HG02885 (cell line): ENCODE data around the gene BRD4.

Source experiments
- ATAC-seq: cut with Tn5 transposase; IDR thresholded peaks from one replicate; pipeline ENCODE4 v1.9.1; 2021; ENCODE audit warnings: mild to moderate bottlenecking; ENCODE audit not compliant: unreplicated experiment, poor library complexity

The BRD4 gene

DNA sequence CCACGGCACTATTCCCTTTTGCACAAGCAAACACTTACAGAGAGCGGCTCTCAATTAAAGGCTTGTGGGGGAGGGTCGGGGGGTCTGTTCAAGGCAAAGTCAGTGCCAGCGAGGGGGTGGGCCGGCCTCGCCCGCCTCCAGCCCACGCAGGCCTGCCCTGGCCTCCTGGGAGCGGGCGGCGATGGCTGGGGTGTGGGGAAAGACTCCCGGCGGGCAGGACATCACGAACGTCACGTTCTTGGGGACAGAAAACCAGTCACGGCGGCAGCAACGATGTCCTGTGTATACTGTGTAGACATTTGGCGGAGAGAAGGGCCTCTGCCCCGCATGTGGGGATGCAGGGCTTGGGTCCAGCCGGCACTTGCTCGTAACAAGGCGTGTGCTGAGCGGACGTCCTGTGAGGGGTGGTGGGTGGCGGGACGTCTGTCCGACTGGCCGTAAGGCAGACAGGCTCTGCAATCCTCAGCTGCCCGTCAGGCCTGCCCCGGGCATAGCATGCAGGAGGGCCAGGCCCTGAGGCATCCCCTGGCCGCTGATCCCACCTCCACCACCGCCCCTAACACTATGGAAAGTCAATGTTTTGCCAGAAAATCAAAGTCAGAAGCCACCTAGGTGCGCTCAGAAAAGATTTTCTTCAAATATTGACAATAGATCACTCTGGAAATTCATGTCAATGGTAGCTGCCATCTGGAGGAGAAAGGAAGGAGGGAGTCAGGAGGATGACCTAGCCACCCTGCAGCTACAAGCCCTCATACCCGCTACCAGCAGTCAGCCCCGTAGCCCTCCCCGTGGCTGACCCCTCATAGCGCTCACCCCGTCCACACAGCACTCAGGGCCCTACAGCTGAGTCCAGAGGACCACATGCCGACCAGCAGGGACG, 94.3 kb downstream of the BRD4 start:
- ATAC-seq, result no peak

DNA sequence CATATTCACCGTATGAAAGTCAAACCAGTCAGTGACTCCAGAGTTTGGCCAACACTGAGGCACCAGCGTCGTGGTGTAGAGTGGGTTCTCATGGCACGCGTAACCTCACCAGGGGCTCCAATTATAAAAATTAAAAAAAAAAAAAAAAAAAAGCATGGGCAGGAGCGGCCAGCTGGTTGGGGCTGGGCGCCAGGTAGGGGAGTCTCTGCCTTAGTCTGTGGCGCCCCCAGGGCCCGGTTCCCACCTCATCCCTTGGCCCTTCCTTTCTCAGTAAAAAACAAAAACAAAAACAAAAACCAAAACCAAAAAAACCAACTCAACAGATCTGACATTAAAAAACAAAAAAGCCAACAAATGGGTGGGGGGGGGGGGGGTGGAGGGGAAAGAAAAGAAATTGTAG, 95.5 kb downstream of the BRD4 start:
- no peak for ATAC-seq

DNA sequence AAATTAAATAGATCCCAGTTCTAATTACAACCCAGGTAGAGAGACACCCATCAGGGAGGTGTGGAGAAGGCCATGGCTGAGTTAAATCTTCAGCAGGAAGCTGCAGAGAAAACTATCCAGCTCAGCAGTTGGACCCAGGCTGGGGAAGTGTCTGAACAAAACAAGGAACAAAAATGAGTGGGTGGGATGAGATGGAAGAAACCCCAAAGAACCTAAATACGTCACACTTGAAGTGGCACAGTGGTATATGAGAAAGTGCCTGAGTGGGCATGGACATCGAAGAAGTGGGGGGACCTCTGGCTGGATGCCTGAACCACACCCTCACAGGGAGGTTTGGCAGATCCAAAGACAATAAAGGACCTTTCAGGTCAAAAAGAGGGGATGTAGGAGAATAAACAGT, 96.6 kb downstream of the BRD4 start:
- no peak for ATAC-seq

DNA sequence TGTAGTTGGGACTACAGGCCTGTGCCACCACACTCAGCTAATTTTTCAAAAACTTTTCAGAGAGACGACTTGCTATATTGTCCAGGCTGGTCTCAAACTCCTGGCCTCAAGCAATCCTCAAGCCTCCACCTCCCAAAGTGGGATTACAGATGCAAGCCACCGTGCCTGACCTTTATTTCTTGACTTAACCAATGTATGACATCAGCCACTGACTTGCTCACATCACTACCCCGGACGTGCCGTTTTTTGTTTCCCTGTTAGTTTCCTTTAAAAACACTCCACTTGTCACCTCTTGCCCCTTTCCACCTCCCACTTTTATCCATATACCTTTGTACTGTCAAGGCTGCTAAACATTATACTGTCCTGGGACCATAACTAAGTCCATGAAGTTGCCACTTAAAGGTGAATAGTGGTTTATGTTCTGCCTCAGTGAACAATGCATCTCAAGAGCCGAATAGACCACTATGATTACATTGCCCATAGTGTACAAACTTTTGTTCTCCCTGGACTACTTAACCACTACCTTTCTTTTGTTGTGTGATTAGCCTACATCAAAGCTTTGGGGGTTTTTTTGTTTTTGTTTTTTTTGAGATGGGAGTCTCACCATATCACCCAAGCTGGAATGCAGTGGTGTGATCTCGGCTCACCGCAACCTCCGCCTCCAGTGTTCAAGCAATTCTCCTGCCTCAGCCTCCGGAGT, 97.8 kb downstream of the BRD4 start:
- ATAC-seq, result no peak

DNA sequence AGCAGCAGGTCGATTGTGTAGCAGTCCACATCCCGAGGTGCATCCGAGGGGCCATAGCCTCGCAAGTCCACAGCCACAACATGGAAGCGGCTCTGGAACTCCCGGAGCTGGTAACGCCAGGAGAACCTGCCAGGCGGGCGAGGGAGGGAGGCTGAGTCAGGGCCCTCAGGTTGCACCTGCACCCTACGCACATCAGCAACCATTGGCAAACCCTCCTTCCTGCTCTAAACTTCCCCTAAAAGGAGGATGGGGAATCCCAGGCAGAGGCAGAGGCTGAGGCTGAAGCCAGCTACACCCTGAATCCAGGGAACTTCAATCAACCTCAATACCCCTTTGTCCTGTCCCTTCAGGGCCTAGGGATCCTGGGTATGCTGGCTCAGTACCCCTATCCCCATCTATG, 101.1 kb downstream of the BRD4 start:
- ATAC-seq, result no peak

DNA sequence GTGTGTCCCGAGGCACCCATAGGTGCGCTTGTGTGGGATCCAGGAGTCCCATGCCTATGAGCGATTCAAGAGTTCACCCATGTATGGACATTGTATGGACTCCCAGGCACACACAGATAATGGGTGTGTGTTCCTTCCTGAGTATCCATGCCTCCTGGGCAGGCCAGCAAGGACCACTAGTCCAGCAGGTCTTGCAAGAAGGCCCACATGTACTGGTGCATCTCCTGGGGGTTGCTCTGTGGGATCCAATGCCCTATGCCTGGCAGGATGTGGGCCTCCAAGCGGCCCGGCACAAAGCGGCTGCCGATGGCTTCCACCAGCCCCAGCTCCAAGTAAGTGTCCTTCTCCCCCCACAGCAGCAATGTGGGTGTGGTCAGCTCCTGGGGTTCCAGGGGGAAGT, 105.1 kb downstream of the BRD4 start:
- ATAC-seq, result no peak

DNA sequence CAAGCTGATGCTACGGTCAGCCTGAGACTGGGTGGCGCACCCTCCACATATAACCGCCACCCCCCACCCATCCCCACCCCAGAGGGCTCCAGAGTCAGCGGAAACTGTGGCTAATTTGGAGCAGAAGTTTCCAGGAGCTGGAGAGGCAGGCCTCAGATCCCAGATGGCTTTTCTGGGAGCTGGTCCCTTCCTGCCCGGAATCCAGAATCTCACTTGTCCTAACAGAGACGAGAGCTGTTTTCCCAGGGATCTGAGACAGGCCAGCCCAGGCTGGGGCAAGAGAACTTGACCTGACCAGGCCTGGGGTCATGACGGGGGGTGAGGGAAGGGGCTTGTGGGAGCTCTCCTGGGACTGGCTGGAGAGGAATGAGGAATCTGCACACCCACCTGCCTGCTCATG, 106.6 kb downstream of the BRD4 start:
- ATAC-seq, result no peak

DNA sequence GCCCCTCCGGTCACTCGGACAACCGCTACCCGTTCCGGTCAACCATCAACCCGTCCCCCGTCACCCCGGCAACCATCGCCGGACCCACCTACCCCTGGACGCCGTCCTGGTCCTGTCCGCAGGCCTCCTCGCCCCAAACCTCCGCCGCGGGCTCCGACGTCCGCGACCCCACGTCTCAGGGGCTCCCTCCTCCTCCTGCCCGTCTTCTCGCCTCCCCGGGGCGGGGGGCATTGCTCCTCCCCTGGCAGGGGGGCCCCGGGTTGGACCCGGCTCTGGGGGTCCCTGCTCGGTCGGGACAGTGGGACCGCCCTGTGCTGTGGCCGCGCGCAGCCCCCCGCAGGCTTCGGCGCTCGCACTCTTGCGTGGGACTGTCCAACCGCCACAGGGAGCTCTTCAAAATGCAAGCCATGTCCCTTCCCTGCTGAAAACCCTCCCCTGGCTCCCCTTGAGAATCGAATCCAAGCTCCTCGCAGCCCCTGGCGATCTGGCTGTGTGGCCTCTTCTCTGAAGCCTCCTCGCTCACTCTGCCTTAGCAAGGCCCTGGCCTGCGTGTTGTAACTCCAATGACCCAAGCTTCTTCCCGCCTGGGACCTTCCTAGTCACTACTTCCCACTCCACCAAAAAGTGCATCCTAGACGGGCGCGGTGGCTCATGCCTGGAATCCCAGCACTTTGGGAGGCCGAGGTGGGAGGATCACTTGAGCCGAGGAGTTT, 108.5 kb downstream of the BRD4 start:
- ATAC-seq, result no peak

DNA sequence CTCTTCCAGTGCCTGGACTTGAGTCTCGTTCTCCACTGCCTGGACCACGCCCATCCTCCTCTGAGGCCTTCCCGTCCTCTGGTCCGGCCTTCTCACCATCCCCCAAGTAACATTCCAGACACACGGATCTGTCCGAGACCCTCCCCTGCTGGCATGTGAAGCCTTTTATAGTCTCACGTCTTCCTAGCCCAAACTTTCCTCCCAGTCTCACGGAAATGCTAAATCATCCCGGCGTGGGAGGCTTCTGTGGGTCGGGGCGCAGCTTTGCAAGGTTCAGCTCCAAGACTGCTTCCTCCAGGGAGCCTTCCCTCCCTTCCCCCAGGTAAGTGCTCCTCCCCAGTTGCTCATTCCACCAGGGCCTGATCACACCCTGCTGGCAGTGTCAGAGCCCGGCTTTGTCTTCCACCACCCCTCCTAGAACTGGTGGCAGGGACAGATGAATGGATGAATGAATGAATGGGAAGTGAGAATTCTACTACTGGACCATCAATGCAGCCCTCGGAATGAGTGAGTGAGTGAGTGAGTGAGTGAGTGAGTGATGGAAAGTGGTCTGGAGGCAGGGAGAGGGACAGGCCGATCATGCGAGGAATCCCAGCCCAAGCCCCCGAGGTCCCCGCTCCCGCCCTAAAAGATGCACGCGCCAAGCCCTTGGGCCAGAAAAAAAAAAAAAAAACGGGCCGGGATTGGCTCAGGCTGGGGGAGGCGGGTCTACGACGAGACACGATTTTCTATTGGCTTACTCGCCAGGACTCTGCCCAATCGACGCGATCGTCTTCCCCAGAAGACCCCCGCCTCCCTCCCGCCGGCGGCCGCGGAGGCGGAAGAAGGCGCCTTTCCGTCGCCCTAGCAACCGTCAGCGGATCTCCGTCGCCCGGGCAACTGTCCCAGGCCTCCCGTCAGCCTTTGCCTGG, 109.3 kb downstream of the BRD4 start:
- peak; percentile 73 for ATAC-seq

DNA sequence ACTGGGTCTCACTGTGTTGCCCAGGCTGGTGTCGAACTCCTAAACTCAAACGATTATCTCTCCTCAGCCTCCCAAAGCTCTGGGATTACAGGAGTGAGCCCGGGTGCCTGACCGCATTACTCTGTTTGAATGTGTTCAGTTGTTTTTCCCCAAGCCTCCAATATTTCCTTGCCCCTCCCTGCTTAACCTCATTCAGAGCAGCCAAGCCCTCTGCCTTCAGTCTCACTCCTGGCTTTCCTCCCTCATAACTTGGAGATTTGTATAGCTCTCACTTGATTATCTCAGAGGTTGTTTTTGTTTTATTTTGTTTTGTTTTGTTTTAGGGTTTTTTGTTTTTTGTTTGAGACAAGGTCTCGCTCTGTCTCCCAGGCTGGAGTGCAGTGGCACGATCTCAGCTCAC, 111.5 kb downstream of the BRD4 start:
- ATAC-seq, result no peak

DNA sequence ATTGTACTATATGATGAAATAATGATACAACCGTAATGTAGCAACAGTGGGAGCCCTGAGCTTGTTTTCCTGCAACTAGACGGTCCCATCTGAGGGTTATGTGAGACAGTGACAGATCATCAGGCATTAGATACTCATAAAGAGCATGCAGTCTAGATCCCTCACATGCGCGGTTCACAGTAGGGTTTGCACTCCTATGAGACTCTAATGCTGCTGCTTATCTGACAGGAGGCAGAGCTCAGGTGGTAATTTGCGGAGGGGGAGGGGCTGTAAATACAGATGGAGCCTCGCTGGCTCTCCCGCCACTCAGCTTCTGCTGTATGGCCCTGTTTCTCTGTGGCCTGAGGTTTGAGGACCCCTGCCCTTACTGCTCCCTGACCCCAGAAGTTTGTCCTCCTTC, 113.8 kb downstream of the BRD4 start:
- no peak for ATAC-seq

DNA sequence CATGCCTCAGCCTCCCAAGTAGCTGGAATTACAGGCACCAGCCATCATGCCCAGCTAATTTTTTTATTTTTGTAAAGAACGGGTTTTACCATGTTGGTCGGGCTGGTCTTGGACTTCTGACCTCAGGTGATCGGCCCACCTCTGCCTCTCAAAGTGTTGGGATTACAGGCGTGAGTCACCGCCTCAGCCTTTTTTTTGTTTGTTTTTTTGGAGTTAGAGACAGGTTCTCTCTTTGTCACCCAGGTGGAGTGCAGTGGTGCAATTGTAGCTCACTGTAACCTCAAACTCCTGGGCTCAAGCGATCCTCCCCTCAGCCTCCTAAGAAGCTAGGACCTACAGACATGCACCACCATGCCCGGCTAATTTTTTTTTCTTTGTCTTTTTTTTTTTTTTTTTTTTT, 116.0 kb downstream of the BRD4 start:
- no peak for ATAC-seq

DNA sequence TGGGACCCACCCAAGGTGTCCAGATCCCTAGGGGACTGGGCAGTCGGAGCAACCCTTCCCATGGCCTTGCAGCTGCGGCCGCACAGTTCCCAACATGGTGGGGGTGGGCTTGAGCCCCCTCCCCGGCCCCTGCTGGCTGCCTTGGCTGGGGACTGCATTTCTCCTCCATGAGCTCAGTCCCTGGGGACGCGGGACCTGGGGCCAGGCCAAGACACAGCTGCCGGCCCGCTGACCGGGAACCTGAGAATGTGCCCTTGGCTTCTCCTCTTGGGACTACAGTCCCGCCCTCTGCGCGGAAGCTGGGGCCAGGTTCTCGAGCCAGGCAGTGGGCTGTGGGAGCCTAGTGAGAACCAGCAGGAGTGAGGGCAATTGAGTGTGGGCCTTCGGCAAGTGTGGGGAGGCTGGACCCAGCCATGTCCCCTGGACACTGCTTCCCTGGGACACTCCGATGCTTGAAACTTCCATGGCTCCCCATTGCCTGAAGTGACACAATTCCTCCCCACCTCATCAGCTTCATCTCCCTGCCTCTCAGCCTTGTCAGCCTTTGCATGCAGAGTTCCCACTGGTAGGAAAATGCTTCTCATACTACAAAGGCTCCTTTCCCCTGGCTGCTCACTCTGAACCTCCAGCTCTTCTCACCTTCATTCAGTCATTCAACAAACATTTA, 118.5 kb downstream of the BRD4 start:
- ATAC-seq, result no peak

DNA sequence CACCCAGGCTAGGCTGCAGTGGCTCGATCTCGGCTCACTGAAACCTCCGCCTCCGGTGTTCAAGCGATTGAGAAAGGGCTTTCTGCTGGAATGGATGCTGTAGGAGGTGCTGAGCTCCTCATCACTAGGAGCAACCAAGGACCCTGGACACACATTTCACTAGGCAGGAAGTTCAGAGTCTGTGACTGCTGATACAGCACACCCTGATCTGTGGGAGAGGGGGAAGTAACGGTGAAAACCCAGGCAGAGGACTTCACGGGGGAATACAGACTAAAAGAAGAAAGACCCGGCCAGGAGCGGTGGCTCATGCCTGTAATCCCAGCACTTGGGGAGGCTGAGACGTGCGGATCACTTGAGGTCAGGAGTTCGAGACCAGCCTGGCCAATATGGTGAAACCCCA, 119.6 kb downstream of the BRD4 start:
- no peak for ATAC-seq

DNA sequence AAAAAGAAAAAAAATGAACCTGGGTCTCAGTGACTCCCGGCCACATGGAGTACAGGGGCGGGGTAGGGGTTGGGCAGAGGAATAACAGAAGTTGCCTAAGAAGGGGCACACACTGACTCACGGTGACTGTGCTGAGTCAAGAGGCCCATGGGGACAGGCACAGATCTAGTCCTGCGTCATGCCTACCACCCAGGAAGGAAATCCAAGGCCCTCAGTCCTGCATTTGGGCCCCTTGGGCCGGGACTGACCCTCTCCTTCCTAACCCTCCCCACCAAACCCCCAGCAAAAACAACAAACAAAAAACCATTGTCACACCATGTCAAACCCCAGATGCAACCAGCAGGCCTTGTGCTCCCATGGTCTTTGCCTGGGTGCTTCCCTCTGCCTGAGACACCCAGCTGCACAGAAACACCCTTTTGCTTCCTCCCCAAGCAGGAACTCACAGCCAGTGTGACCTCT, 122.0 kb downstream of the BRD4 start:
- no peak for ATAC-seq

DNA sequence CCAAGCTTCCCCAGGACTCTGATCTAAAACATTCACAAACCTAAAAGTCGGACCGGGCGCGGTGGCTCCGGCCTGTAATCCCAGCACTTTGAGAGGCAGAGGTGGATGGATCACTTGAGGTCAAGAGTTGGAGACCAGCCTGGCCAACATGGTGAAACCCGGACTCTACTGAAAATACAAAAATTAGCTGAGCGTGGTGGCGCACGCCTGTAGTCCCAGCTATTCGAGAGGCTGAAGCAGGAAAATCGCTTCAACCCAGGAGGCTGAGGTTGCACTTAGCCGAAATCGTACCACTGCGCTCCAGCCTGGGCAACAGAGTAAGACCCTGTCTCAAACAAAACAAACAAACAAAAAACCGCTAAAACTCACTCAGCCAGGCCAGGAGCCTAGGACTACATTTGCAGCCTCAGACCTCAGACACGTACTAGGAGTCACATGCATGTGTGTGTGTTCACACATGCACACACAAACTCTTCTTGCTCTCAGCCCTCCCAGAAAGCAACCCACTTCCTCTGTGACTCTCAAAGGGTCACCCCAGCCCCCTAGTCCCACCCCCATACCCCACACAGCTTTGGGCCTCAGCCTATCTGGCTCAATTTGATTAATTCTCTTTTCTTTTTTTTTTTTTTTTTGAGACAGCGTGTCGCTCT, 130.8 kb downstream of the BRD4 start:
- ATAC-seq, result no peak

DNA sequence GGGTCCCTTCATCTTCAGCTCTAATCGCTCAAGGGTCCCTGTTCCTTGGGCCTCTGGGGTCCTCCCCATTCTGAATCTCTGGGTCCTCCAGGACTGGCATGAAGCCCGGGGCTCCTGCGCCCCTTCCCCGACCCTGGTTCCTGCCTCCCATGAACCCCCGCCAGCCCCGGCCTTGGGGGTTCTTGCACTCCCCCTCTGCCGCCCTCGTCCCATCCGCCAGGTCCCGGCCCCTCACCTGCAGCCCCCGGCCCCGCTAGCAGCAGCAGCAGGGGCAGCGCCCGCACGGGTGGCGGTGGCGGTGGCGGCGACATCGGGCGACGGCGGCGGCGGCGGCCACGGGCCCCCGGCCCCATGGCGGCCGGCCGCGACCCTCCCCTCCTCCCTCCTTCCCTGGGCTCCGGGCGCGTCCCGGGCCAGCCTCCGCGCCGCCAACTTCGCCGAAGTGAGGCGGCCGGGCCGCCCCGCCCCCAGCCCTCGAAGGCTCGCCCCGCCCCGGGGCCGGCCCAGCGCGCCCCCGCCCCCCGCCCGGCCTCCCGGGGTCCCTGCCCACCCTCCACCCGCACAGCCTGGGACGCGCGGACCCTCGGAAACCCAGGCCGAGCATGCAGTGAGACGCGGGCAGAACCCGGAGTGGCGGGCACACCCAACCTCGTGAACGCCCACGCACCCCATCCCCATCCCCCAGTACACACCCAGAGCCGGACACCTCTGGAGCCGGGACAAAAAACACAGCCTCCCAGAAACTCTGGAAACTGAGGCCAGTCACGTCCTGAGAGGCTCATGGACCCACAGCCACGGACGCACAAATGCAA, 131.6 kb downstream of the BRD4 start, which contains the start of gene NOTCH3:
Gene NOTCH3 (minus strand): TSS at position 443 of the 812 bp plus-strand sequence. CDS start 90 bp downstream, at position 353.
- no peak for ATAC-seq
